Measurements from ENCODE around the gene GDF9.

DNA sequence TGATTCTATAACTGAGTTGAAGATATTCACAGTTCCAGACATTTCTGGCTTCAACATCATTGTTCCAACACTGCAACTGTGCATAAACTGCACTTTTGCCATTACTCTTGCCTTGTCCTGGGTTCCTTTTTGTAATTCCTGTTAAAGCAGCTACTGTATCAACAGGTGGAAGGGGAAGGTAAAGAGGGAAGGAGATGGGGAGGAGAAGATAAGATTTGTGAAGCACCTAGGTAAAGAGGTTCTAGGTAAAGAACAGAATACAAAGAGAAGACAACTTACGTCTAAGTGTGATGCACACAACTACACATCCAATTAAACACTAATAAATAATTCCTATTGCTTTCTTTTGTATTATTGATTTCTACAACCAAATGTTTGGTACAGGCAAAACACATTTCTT is 43.4 kb upstream of the GDF9 start:
- TF ChIP-seq EZH2phosphoT487 (IDR thresholded peaks at IDR 0.05; ENCODE audit: borderline replicate concordance, low read depth, low read length), result no peak
- TF ChIP-seq, protein P1, sequence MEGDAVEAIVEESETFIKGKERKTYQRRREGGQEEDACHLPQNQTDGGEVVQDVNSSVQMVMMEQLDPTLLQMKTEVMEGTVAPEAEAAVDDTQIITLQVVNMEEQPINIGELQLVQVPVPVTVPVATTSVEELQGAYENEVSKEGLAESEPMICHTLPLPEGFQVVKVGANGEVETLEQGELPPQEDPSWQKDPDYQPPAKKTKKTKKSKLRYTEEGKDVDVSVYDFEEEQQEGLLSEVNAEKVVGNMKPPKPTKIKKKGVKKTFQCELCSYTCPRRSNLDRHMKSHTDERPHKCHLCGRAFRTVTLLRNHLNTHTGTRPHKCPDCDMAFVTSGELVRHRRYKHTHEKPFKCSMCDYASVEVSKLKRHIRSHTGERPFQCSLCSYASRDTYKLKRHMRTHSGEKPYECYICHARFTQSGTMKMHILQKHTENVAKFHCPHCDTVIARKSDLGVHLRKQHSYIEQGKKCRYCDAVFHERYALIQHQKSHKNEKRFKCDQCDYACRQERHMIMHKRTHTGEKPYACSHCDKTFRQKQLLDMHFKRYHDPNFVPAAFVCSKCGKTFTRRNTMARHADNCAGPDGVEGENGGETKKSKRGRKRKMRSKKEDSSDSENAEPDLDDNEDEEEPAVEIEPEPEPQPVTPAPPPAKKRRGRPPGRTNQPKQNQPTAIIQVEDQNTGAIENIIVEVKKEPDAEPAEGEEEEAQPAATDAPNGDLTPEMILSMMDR (conservative IDR thresholded peaks at IDR 0.05; ENCODE audit: low read length), result no peak

Data from OCI-LY7 (cell line).